Measurements from ENCODE around the gene PLEKHJ1. TPM values are rescaled to one million over a fixed set of nuclear protein-coding genes. Genes with fewer than 3 reads are reported as not detected.
A peak's percentile ranks its signal among the peaks of the same experiment; 100 is the strongest.

Gene PLEKHJ1
- total RNA-seq, 1 experiment from 2014 or later: 94.8 TPM

- Histone ChIP-seq H4K20me1 (ENCODE audit: low read length) (no peaks in the 10 kb centered on the region), H3K4me1 (ENCODE audit: insufficient read depth, low read length) (peaks cover 4% of the 10 kb centered on the region; the same call in 1 of the 2 replicates), H3K27ac (ENCODE audit: low read length) (no peak overlapping the region), H2AFZ (ENCODE audit: low read length) (no peak overlapping the region), H3F3A (ENCODE audit: low read length, unreplicated experiment) (no peaks in the 10 kb centered on the region), H3K36me3 (ENCODE audit: low read depth, low read length) (no peaks in the 10 kb centered on the region), H3K4me3 (ENCODE audit: low read length) (no peak overlapping the region), H3K9me3 (ENCODE audit: low read length) (no peaks in the 10 kb centered on the region), H3K9ac (ENCODE audit: low read length) (no peak overlapping the region), H3K27me3 (ENCODE audit: low read length) (no peaks in the 10 kb centered on the region), H3K79me2 (ENCODE audit: low read length) (no peaks in the 10 kb centered on the region), H3K9me2 (replicated peaks; ENCODE audit: low read length) (no peaks in the 10 kb centered on the region), H3K4me2 (ENCODE audit: low read length) (peak overlapping the region; percentile 1; the same call in 1 of the 2 replicates)
- CTCF ChIA-PET: no interaction called here
- DNase-seq: peak; percentile 42
- intact Hi-C loops (cut with micrococcal nuclease): no loop called here
- BruUV-seq (replicated peaks): no TSS peak
- TF ChIP-seq EZH2phosphoT487 (IDR thresholded peaks at IDR 0.05; ENCODE audit: borderline replicate concordance, low read length) (no peak), CTCF (conservative IDR thresholded peaks at IDR 0.05; ENCODE audit: low read depth, low read length) (no peak), EZH2 (IDR thresholded peaks at IDR 0.05; ENCODE audit: low read length, unreplicated experiment) (no peak)
- POLR2A ChIA-PET (ENCODE audit: unreplicated experiment): interaction anchor here (0.6 kb wide), 1 partner anchor 9 kb away, joined by 3 read pairs; no protein-coding TSS in a partner anchor
- ATAC-seq: peak; percentile 49
Observed at GRCh38 chr19:2260341-2260805, 24.2 kb upstream of the PLEKHJ1 start.

GRCh38 chr19:2259336-2259735 is 23.2 kb upstream of the PLEKHJ1 start:
- no peak for TF ChIP-seq EZH2 (IDR thresholded peaks at IDR 0.05; ENCODE audit: low read length, unreplicated experiment)
- TF ChIP-seq EZH2phosphoT487 (IDR thresholded peaks at IDR 0.05; ENCODE audit: borderline replicate concordance, low read length): no peak
- TF ChIP-seq CTCF (conservative IDR thresholded peaks at IDR 0.05; ENCODE audit: low read depth, low read length): no peak
- Histone ChIP-seq H3K9ac (ENCODE audit: low read length) (no peak overlapping the region), H2AFZ (ENCODE audit: low read length) (no peak overlapping the region), H3K79me2 (ENCODE audit: low read length) (no peaks in the 10 kb centered on the region), H3K27me3 (ENCODE audit: low read length) (no peaks in the 10 kb centered on the region), H3K36me3 (ENCODE audit: low read depth, low read length) (no peaks in the 10 kb centered on the region), H3K27ac (ENCODE audit: low read length) (no peak overlapping the region), H3K9me2 (replicated peaks; ENCODE audit: low read length) (no peaks in the 10 kb centered on the region), H3F3A (ENCODE audit: low read length, unreplicated experiment) (no peaks in the 10 kb centered on the region), H3K9me3 (ENCODE audit: low read length) (no peaks in the 10 kb centered on the region), H3K4me1 (ENCODE audit: insufficient read depth, low read length) (peaks cover 4% of the 10 kb centered on the region; the same call in 1 of the 2 replicates), H3K4me3 (ENCODE audit: low read length) (no peak overlapping the region), H3K4me2 (ENCODE audit: low read length) (no peak overlapping the region), H4K20me1 (ENCODE audit: low read length) (no peaks in the 10 kb centered on the region)
- POLR2A ChIA-PET (ENCODE audit: unreplicated experiment): interaction anchor here (0.5 kb wide), 1 partner anchor 69 kb away, joined by 3 read pairs; the partner anchor contains the start of gene LSM7
- CTCF ChIA-PET: no interaction called here
- BruUV-seq (replicated peaks): no TSS peak
- peak; percentile 59 for DNase-seq
- intact Hi-C loops (cut with micrococcal nuclease): no loop called here
- peak; percentile 73 for ATAC-seq

- no peaks in the 10 kb centered on the region for H3K79me2 ChIP-seq (ENCODE audit: low read length)
- H3K9ac ChIP-seq (ENCODE audit: low read length): no peak within 1 kb of the TSS
- H3K36me3 ChIP-seq (ENCODE audit: low read depth, low read length): no peaks in the 10 kb centered on the region
- H2AFZ ChIP-seq (ENCODE audit: low read length): no peak within 1 kb of the TSS
- H3K9me3 ChIP-seq (ENCODE audit: low read length): no peaks in the 10 kb centered on the region
- TF ChIP-seq EZH2phosphoT487 (IDR thresholded peaks at IDR 0.05; ENCODE audit: borderline replicate concordance, low read length) (no peak), CTCF (conservative IDR thresholded peaks at IDR 0.05; ENCODE audit: low read depth, low read length) (no peak), EZH2 (IDR thresholded peaks at IDR 0.05; ENCODE audit: low read length, unreplicated experiment) (no peak)
- CTCF ChIA-PET: no interaction called here
- H3F3A ChIP-seq (ENCODE audit: low read length, unreplicated experiment): no peaks in the 10 kb centered on the region
- intact Hi-C loops (cut with micrococcal nuclease): no loop called here
- no peak within 1 kb of the TSS for H3K4me2 ChIP-seq (ENCODE audit: low read length)
- H3K9me2 ChIP-seq (replicated peaks; ENCODE audit: low read length): no peaks in the 10 kb centered on the region
- POLR2A ChIA-PET (ENCODE audit: unreplicated experiment): no interaction called here
- no peak within 1 kb of the TSS for H3K4me3 ChIP-seq (ENCODE audit: low read length)
- H3K4me1 ChIP-seq (ENCODE audit: insufficient read depth, low read length): peaks cover 4% of the 10 kb centered on the region; the same call in 1 of the 2 replicates
- H3K27me3 ChIP-seq (ENCODE audit: low read length): no peaks in the 10 kb centered on the region
- H3K27ac ChIP-seq (ENCODE audit: low read length): no peak within 1 kb of the TSS
- BruUV-seq (replicated peaks): no TSS peak
- H4K20me1 ChIP-seq (ENCODE audit: low read length): no peaks in the 10 kb centered on the region
- ATAC-seq (no peak), DNase-seq (no peak)
Observed at GRCh38 chr19:2255982-2256685, 20.0 kb upstream of the PLEKHJ1 start, which contains the start of gene JSRP1. JSRP1 (minus strand) TSS chr19:2256417; CDS start chr19:2255314, 1,103 bp downstream.
